Stimulated activated CD8-positive, alpha-beta memory T cell treated with anti-CD3 and anti-CD28 coated beads, Interleukin-4, amount 100 ng/mL, for 48 hours (primary cell): ENCODE data around the gene NOD1.

Experiments
- DNase-seq: peaks from one replicate; pipeline ENCODE4 v3.0.0-alpha.2; 2020

NOD1 gene

GRCh38 chr7:30468791-30469190 is 9.8 kb downstream of the NOD1 start:
- DNase-seq: no peak

GRCh38 chr7:30468041-30468440 is 10.5 kb downstream of the NOD1 start:
- no peak for DNase-seq

DNA sequence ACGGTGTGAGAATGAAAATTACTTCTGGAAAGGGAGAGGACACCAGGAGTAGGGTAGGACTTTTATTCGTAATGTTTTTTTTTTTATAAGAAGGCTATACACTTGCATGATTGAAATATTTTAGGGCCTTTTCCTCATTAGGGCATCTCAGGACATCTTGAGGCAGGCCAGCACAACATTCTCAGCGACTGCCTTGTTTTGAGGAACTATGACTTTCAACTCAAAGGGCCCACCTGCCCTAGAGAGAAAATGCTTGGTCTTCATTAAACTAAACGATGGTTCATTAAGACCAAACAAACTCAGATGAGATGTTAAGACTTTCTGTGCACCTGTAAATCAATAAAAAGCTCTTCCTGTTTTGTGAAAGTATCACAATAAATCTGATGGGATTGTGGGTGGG is 11.3 kb downstream of the NOD1 start:
- no peak for DNase-seq

GRCh38 chr7:30466266-30466665 is 12.3 kb downstream of the NOD1 start:
- DNase-seq: no peak

GRCh38 chr7:30465811-30466180 is 12.8 kb downstream of the NOD1 start:
- no peak for DNase-seq

GRCh38 chr7:30465046-30465810 is 13.4 kb downstream of the NOD1 start:
- DNase-seq: no peak

DNA sequence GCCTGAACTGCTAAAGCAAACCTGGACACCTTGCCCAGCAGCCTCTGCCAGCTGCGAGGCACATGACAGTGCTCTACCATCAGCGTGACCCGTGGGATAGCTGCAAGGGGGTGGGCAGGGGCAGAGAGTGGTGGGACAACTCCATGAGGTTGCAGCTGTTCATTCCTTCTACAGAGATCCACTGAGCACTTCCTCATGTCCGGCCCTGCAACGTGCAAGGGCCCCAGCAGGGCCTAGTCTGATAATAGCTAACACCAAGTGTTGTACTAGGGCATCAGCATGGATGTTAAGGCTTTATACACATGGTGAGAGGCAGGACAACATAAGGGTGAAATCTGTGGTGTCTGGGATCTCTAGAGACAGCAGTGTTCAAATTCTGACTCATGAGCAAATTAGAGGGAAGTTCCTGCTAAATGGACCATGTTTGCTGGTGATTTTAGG is 14.3 kb downstream of the NOD1 start:
- no peak for DNase-seq

DNA sequence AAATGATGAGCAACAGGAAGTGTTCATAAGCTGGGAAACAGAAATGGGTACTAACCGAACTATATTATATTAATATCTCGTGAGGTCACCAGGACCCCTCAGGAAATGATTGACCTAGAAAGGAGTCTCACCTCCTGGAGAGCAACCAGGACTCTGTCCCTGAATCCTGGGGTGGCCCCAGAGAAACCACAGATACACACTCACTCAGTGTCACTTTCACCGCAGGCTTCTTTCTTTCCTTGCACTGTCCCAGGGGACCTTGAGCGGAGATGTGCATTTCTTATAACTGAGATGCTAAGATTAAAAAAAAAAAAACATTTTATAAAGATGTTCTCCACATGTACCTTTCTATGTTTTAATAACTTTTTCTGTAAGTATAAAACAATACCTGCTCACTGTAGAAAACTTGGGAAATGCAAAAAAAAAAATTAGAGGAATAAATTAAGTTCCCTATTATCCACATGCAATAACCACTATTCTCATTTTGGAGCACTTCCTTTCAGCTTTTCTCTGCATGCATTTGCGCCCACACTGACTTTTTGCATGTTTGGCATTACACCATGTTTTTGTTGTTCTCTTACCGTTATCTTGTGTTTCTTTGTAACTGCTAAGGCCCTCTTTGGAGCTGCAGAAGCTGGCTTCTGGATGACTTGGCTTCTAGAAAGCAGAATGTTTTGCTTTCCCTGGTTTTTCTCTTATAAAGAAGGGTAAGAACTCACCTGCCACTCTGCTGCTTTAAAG is 15.0 kb downstream of the NOD1 start:
- DNase-seq: no peak

DNA sequence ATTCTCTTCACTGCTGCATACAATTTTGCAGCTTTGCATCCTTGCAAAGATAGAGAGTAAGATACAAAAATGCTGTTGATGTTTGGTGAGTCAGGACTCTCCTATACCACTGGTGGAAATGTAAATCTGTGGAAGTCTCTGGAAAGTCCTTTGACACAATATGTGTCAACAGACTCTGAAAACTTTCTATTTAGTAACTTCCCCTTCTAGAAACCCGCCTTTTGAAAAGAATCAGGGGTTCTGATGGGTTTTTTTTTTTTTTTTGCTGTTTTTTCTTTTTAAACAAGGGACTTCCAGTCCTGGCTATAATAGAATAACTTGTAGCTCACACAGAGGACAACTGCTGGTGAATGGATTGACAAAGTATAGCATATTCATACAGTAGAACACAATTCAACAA is 16.4 kb downstream of the NOD1 start:
- no peak for DNase-seq

- DNase-seq: no peak
These were observed 18.3 kb downstream of the NOD1 start for GRCh38 chr7:30460246-30460633.

DNA sequence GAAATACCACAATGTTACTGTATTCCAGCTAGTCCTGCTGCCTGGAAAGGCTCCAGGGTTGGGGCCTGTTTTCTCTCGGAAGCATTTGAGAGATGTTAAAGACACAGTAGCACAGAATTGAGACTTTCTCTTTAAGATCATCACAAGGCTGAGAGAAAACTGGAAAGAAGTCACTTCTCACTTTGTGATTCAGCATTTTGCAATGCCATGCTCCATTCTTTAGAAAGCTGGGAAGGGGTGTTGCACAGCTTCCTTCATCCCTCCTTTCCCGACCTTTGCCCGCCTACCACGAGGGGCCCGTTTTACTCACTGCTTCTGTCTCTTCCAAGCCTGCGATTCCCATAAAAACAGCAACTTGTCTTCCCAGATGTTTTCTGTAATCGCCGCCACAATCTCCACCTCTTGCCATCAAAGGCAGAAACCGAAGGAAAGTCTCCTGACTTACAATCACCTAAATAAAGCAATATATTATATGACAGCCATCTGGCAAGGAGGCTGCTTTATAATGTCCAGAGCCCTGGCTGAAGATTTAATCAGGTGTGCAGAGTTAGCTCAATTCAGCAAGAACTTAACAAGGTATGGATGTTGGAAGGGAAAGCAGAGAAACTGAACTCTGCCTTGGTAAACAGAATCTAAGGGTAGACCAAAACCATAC is 18.9 kb downstream of the NOD1 start:
- no peak for DNase-seq

- DNase-seq: no peak
These were observed 20.3 kb downstream of the NOD1 start for GRCh38 chr7:30458311-30458710.

- DNase-seq: no peak
These were observed 24.7 kb downstream of the NOD1 start for GRCh38 chr7:30453921-30454320.

DNA sequence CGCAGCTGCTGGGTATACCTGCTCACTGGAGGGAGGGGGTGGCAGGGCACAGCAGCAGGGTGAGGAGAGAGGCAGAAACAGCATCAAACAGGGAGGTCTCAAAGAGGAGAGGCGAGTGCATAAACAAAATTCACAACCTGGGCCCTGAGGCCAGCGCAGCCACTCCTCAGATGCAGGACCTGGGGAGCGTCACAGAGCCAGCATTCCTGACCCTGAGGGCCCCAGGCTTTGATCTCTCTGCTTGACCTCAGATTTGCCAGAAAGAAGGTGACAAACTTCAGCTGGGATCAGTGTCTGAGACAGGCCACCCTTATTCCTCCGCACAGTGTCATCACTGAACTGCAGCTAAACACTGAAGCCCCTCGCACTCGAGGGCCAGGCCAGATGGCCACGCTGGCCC is 25.6 kb downstream of the NOD1 start:
- DNase-seq: no peak

DNA sequence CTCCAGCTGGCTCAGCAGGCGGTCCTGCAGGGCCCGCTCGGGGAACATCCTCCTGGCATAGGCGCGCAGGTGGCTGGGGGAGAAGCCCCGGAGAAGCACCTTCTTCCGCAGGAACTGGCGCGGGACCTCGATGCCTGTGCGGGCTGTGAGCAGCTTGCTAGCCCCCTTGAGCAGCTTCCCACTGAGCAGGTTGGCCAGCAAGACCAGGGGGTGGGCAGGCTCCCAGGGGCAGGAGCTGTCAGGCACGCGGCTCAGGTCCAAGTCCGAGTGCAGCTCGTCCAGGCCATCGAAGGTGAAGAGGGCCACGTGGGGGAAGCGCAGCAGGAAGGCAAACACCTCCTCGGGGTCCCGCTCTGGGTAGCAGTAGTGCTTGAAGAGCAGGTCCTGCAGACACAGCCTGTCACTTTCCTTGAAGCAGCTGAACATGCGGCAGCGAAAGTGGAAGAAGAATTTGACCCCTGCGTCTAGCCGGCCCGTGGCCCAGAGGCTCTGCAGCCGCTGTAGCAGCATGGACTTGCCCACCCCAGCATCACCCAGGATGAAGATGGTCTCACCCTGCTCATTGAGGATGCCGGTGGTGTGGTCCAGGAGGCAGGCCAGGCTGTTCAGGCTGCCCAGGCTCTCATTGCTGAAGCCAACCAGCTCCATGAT is 26.2 kb downstream of the NOD1 start:
- DNase-seq: no peak

DNA sequence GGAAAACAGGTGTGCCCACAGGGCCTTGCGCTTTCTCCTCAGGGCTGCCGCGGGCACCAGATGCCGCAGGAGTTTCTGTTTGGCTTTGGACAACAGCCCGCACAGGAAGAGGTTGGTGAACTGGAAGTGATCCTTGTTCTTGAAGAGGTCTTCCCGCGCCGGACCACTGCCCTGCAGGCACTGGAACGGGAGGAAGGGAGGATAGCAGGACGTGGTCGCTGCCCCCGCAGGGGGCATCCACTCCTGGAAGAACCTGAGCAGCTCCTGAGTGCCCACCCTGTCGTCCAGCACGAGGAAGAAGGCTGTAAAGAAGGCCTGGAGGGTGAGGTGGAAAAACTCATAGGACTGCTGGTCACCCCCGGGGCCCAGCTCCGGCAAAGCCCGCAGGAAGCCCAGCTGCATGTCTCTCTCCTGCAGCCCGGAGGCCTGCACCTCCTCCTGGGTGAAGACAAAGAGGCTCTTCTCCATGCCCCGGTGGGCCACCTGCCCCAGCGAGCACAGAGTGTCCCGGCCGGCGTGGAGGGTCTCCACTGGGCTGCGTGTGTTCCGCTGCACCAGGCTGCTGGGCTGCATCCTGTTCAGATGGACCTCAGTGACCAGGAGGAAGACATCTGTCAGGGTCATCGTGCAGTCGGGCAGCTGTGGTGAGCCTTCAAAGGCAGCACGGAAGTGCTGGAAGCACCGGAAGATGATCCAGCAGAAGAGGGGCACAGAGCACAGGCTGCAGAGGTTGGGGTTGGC is 26.9 kb downstream of the NOD1 start:
- no peak for DNase-seq

DNA sequence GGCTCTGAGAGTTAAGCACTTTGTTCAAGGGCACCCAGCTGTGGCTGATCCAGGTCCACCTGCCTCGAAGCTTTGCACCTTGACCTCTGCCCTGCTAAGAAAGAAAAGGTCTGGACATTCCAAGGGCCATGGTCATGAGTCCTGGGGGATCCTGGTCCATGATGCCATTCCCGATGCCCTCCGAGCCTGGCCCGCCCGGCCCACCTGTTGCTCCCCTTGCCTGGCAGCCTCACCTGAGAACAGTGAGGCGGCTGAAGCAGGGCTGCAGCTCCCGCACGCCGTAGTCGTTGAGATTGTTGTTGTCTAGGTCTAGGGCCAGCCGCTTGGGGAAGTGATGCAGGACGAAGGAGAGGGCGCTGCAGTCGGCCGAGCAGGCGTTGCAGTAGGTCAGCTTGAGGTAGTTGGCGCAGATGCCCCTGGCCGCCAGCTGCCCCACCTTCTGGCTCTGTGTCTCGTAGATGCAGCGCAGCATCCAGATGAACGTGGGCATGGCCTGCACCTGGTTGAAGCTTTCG is 27.5 kb downstream of the NOD1 start:
- DNase-seq: no peak

- DNase-seq: no peak
These were observed 28.2 kb downstream of the NOD1 start for GRCh38 chr7:30450240-30450982.

- DNase-seq: no peak
These were observed 30.0 kb downstream of the NOD1 start for GRCh38 chr7:30448461-30449189.

DNA sequence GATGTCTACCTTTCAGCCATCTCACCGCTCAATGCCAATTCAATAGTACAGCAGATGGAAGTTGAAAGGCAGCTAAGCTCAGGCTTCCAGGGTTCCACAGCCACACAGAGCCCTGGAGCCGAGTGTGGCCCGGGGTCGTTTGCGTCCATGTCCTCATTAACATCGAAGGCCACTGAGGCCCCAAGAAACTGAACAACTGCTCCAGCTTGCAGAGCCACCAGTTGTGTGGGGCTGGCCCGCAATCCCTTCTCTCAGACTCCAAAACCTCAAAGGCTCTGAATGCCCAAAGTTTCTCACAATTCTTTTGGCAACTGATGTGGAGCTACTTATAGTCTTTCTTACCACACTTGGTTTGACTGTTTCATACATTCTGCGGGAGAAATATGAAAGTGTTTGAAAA is 31.1 kb downstream of the NOD1 start:
- DNase-seq: no peak

- no peak for DNase-seq
These were observed 32.3 kb downstream of the NOD1 start for GRCh38 chr7:30446266-30446665.
